ENCODE data around the gene HAO1.

DNA sequence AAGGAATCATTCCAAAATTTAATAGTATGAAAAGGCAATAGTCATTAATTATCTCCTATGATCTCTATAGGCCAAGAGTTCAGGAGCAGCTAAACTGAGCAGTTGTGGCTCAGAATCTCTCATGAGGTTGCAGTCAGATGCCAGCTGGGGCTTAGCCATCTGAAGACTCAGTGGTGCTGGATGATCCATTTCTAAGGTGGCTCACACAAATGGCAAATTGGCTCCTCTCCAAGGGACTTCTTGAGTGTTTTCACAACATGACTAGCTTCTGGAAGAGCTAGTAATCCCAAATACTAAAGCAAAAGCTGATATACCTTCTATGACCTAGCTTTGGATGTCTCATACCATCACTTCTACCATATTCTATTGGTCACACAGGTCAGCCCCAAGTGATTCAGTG lies 104.2 kb downstream of the HAO1 start:
- TF ChIP-seq, protein P1, sequence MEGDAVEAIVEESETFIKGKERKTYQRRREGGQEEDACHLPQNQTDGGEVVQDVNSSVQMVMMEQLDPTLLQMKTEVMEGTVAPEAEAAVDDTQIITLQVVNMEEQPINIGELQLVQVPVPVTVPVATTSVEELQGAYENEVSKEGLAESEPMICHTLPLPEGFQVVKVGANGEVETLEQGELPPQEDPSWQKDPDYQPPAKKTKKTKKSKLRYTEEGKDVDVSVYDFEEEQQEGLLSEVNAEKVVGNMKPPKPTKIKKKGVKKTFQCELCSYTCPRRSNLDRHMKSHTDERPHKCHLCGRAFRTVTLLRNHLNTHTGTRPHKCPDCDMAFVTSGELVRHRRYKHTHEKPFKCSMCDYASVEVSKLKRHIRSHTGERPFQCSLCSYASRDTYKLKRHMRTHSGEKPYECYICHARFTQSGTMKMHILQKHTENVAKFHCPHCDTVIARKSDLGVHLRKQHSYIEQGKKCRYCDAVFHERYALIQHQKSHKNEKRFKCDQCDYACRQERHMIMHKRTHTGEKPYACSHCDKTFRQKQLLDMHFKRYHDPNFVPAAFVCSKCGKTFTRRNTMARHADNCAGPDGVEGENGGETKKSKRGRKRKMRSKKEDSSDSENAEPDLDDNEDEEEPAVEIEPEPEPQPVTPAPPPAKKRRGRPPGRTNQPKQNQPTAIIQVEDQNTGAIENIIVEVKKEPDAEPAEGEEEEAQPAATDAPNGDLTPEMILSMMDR (conservative IDR thresholded peaks at IDR 0.05; ENCODE audit: low read length), result no peak
- no peak for TF ChIP-seq EZH2phosphoT487 (IDR thresholded peaks at IDR 0.05; ENCODE audit: borderline replicate concordance, low read depth, low read length)

Measured in OCI-LY7 (cell line).